Neural cell (in vitro differentiated cells): ENCODE measurements around the gene NECTIN4.

Source experiments
- CTCF ChIP-seq: fragments of 450-650 bp; IDR thresholded peaks from 2 replicates; pipeline ENCODE4 v1.5.1; 2014; ENCODE audit warnings: antibody characterized with exemption, mild to moderate bottlenecking, moderate library complexity; ENCODE audit not compliant: poor library complexity, severe bottlenecking
- EP300 ChIP-seq: fragments of 450-650 bp; conservative IDR thresholded peaks from 2 replicates; pipeline ENCODE4 v1.6.1; 2014; ENCODE audit warnings: antibody characterized with exemption, mild to moderate bottlenecking, moderate library complexity; ENCODE audit not compliant: poor library complexity, severe bottlenecking
- POLR2AphosphoS5 ChIP-seq: IDR thresholded peaks from 2 replicates; pipeline ENCODE4 v1.6.1; 2012

- TF ChIP-seq POLR2AphosphoS5, result no peak
- TF ChIP-seq EP300, result no peak
- no peak for TF ChIP-seq CTCF
Observed at GRCh38 chr1:161054805-161055204, 34.6 kb downstream of the NECTIN4 start.
